Measurements from ENCODE around the gene KCNG3. TPM values are rescaled to one million over a fixed set of nuclear protein-coding genes. Genes with fewer than 3 reads are reported as not detected.

KCNG3 gene
- total and polyA plus RNA-seq, 9 donors = 0.20 to 2.3 (median 1.3) TPM

DNA sequence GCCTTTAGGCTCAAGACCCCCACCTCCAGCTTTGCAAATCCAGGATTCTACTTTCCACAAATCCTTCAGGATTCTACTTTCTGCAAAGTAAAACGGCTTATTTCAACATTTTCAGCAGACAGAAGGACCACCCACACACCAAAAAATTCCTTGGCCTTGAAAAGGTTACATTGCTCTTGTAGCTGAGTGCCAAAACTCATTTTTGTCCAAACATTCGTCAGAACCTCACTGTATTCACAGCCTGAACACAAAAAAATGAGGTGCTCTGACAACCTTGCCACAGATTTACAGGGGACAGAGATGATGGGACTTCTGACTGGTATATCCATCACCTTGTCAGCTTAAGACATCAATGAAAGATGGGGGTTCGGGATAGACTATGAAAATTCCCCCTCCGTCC is 69.7 kb downstream of the KCNG3 start:
- H3K9me3 ChIP-seq = no peaks in the 10 kb centered on the region
- 6 to 18% (median 10%) methylated on average over 4 of the region's 4 CpGs for WGBS, 3 donors
- no peaks in the 10 kb centered on the region for H3K27me3 ChIP-seq
- DNase-seq = peak in 2 of 5 donors; percentile 22 to 31
- TF ChIP-seq, protein P1, sequence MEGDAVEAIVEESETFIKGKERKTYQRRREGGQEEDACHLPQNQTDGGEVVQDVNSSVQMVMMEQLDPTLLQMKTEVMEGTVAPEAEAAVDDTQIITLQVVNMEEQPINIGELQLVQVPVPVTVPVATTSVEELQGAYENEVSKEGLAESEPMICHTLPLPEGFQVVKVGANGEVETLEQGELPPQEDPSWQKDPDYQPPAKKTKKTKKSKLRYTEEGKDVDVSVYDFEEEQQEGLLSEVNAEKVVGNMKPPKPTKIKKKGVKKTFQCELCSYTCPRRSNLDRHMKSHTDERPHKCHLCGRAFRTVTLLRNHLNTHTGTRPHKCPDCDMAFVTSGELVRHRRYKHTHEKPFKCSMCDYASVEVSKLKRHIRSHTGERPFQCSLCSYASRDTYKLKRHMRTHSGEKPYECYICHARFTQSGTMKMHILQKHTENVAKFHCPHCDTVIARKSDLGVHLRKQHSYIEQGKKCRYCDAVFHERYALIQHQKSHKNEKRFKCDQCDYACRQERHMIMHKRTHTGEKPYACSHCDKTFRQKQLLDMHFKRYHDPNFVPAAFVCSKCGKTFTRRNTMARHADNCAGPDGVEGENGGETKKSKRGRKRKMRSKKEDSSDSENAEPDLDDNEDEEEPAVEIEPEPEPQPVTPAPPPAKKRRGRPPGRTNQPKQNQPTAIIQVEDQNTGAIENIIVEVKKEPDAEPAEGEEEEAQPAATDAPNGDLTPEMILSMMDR (IDR thresholded peaks at IDR 0.05) = no peak
- TF ChIP-seq POLR2A (IDR thresholded peaks at IDR 0.05) = no peak
- no peak for TF ChIP-seq EP300 (IDR thresholded peaks at IDR 0.05)
- intact Hi-C loops (cut with DNase I) = no loop called here
- peaks cover 17% of the 10 kb centered on the region for H3K4me1 ChIP-seq (ENCODE audit: insufficient read depth)
- no peak overlapping the region for H3K27ac ChIP-seq
- H3K4me3 ChIP-seq = no peak overlapping the region
- no peaks in the 10 kb centered on the region for H3K36me3 ChIP-seq

DNA sequence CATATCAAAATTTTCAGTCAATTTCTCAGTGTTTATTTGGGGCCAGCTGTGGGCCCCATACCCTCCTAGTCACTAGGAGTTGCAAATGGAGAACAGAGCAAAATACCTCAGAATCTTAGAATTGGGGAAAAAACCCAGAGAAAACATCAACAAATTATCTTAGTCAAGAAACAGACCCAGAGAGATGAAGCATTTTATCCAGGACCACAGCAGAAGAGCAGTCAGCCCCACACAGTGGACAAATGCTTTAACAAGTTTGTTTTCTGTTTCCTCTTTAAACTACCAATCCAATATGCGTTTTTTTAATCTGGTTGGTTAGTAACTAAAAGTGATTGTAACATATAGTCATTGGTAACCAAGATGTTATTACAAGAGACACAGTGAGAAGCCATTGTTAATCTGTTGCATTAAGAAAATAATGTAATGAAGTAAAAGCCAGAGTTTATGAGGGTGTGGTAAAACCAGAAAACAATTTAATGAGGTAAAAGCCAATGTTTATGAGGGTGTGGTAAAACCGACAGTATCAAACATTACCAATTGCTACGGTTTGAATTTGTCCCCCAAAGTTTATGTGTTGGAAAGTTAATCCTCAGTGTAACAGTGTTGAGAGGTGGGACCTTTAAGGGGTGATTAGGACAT is 72.1 kb downstream of the KCNG3 start:
- no peak overlapping the region for H3K4me3 ChIP-seq
- intact Hi-C loops (cut with DNase I) = no loop called here
- H3K27me3 ChIP-seq = no peaks in the 10 kb centered on the region
- TF ChIP-seq POLR2A (IDR thresholded peaks at IDR 0.05) = no peak
- no peak for TF ChIP-seq EP300 (IDR thresholded peaks at IDR 0.05)
- TF ChIP-seq, protein P1 (IDR thresholded peaks at IDR 0.05) = no peak
- peaks cover 17% of the 10 kb centered on the region for H3K4me1 ChIP-seq (ENCODE audit: insufficient read depth)
- DNase-seq = no peak
- no peaks in the 10 kb centered on the region for H3K9me3 ChIP-seq
- 78 to 80% (median 79%) methylated on average over 3 of the region's 3 CpGs for WGBS, 3 donors
- H3K36me3 ChIP-seq = no peaks in the 10 kb centered on the region
- H3K27ac ChIP-seq = no peak overlapping the region

DNA sequence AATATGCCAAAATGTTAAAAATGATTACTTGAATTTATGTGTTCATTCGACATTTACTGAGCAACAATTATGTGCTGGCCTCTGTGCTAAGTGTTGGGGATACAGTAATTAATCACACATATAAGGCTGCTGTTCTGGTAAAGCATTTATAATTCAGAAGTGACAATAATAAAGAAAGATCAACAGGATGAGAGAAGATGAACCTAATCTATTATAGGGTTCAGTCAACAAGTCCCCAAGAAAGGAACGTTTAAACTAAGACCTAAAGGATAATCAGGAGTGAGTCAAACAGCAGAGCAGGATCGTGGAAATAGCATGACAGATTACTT is 72.7 kb downstream of the KCNG3 start:
- Histone ChIP-seq H3K4me3 (no peak overlapping the region), H3K9me3 (no peaks in the 10 kb centered on the region), H3K27me3 (no peaks in the 10 kb centered on the region), H3K27ac (no peak overlapping the region), H3K36me3 (no peaks in the 10 kb centered on the region), H3K4me1 (ENCODE audit: insufficient read depth) (peaks cover 17% of the 10 kb centered on the region)
- no peak for DNase-seq
- no peak for TF ChIP-seq POLR2A (IDR thresholded peaks at IDR 0.05)
- TF ChIP-seq, protein P1 (IDR thresholded peaks at IDR 0.05) = no peak
- no peak for TF ChIP-seq EP300 (IDR thresholded peaks at IDR 0.05)
- intact Hi-C loops (cut with DNase I) = no loop called here
- WGBS, 3 donors = 38 to 47% (median 43%) methylated on average over 3 of the region's 3 CpGs

DNA sequence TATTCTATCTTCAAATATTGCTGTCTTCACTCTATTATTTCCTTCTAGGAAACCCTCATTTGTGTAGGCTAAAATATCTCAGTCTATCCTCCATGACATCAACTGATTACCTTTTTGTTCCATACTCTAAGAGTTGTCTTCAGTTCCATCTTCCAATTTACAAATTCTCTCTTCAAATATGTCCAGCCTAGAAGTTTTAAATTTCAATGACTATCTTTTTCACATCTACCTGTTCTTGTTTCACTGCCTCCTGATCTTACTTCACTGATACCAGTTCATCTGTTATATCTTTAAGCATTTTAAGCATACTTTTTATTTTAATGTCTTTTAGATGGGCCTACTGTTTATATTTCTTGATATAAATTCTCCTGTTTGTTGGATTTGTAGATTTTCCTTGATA is 79.1 kb downstream of the KCNG3 start:
- Histone ChIP-seq H3K4me3 (no peak overlapping the region), H3K4me1 (ENCODE audit: insufficient read depth) (no peaks in the 10 kb centered on the region), H3K36me3 (no peaks in the 10 kb centered on the region), H3K27ac (no peak overlapping the region), H3K27me3 (no peaks in the 10 kb centered on the region), H3K9me3 (no peaks in the 10 kb centered on the region)
- TF ChIP-seq, protein P1 (IDR thresholded peaks at IDR 0.05) = no peak
- no peak for TF ChIP-seq POLR2A (IDR thresholded peaks at IDR 0.05)
- TF ChIP-seq EP300 (IDR thresholded peaks at IDR 0.05) = no peak
- no peak for DNase-seq
- intact Hi-C loops (cut with DNase I) = no loop called here
